Measurements from ENCODE around the gene KCNJ10.

The KCNJ10 gene

DNA sequence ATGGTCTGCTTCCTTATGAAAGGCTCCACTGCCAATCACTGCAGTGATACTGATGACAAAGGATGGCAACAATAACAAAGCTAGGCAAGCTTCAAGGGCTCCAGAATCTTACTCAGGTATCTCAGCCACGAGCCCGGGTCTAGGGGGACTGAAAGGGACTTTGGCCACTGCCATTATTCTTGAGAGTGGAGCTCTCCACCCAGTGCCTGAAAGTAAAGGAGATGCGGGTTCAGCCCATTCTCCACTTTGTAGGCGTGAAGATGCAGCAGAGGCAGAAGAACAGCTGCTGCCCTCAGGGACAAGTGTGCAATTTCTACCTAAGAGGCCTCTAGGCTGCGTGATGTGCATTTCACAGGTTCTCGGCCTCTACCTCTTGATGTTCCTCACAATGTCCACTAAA lies 84.5 kb downstream of the KCNJ10 start:
- no peak for DNase-seq

GRCh38 chr1:159983681-159984080 lies 86.3 kb downstream of the KCNJ10 start:
- DNase-seq, result no peak

DNA sequence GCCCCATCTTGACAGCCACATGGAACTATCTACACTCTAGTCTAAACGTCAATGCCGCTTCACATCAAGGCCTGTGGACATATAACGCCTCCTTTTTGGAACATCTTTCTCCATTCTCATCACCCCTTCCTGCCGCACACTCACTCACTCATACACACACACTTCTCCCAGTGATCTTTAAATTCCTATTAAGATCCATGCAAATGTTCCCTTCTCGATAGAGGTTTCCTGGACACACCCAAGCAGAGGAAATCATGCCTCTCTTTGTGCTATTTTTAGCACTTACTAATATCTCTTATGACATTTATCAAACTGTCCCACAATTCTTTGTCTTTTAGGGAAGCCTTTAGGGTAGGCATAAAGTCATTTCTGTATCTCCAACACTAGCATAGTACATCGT lies 87.7 kb downstream of the KCNJ10 start:
- no peak for DNase-seq

DNA sequence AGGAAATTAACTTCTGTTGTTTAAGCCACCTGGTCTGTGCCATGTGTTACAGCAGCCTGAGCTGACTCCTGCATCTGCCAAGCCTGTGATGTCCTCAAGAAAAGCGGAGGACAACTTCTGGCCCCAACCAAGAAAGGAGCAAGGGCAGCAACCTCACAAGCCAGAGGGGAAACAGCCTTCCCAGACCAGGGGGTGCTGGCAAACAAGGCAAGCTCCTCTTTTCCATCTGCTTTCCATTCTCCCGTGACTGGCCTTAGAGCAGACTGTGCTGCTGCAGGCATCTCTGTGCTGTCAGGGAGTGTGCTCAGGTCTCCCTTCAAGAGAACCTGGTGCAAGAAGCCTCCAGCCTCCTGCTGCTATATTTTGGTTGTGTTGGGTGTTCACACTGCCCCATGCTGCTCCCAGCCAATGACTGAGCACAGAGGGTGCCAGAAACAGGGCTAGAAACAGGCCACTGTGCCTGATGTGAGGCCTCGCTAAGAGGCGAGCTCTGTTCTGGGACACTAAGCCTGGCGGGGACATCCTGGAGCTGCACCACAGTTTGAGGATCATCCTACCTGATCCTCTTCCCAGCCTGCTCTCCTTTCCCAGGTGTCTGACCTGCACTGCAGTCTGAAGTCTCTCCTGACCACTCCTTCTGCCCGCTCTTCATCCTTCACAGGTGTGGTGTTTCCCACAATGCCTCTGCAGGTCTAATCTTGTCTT lies 88.5 kb downstream of the KCNJ10 start:
- no peak for DNase-seq

GRCh38 chr1:159980786-159981185 lies 89.2 kb downstream of the KCNJ10 start:
- no peak for DNase-seq

GRCh38 chr1:159980076-159980475 lies 89.9 kb downstream of the KCNJ10 start:
- DNase-seq, result no peak

DNA sequence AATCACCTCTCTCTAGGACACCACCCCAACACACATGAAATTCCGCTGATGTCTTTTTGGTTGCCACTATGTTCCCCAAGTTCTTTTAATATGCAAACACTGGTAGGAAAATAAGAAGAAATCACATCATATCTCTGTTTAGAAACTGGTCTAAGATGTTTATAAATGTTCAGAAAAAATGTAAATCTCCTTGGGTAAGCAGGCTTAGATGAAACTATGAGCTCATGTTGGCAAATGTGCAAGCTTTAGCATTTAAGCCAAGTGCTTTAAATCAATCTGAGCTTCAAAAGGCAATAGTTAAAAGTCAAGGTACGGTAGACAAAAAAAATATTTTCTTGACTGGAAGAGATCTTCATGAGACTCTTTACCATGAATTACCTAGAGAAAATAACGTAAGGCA lies 90.7 kb downstream of the KCNJ10 start:
- DNase-seq, result no peak

DNA sequence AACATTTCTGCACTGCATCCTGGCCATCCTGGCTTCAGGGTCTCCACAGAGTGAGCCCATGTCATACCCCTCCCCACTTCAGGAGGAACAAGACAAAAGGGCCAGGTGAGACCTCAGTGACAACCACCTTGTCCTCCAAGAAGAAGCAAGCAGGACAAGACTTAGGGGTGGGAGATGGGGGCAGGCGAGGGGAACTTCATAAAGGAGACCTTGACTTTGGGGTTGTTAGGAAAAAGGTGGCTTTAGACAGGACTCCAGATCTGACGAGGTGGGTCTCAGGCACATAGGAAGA lies 91.9 kb downstream of the KCNJ10 start:
- no peak for DNase-seq

- DNase-seq, result no peak
Observed at GRCh38 chr1:159977364-159978106, 92.4 kb downstream of the KCNJ10 start.

DNA sequence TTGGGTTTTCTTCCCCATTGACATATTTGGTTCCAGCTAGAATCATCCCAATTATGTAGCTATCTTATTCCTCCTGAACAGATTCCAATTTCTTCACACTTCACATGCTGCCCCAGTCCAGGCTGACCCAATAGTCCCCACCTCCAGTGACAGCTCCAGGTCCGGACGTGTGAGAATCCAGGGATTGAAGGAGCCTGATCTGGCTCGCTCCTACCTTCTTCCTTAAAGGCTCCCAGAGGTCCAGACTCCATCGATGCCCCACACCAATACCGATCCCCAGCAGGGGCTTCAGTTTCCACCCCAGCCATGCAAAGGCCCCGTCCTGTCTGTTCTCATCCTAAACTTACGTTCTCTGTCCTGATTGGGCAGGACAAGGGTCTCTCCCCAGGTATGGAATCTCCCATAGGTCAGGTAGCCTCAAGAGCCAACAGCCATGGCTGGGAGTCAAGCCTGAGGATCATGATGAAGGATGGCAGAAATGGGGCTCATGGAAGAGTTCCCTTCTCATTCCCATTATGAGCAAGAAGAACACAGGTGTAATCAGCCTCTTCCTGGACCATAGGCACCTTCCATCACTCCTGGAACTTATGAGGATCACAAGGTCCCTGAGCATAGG lies 95.5 kb downstream of the KCNJ10 start:
- no peak for DNase-seq

- DNase-seq, result no peak
Observed at GRCh38 chr1:159973350-159973940, 96.5 kb downstream of the KCNJ10 start.

DNA sequence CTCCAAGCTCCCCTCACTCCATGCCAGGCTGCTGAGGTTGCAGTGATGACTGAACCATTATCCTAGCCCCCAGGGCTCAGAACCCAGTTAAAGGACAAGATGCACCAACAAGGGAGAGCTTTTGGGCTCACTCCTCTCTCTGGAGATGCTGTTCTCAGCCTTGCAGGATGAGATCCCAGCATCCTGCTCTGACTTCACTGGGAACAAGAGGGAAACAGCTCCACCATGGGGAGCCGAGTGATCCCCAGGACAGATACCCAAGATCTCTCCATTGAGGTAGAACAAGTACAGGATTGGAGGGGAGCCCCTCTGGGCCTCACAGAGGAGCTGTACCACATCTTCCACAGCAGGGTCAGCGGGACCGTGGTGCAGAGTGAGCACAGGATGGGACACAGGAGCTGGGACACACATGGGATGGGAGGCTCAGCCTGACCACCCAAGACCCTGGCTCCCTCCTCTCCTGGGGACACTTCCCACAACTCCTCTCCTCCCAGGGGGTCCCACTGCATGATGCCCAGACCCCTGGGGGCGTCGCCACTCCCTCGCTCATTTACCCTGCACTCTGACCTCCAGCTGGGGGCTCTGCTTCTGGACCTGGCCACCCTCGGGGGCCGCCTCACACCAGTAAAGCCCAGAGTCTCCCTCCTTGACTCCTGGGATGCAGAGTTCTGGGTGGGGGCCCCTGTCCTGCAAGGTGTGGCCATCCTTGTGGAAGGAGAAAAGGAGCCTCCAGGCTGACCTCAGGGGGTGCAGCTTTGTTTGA lies 97.3 kb downstream of the KCNJ10 start:
- no peak for DNase-seq

DNA sequence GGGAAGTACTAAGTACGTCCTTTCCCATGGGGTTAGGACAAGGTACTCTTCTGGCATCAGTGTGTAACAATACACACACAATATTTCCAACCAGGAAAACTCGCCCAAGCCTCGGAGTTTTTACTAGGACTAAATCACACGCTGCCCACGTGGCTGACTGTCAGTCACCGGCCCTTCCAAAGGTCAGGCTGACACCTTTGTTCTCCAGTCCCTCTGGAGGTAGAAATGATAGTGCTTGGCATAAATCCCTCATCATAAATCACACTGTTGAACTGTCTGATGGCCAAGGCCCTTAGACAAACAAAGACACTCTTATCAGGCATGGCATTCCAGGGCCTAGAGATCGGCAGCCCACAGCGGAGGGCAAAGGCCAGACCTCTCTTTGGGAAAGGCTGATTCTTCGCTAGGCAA lies 99.0 kb downstream of the KCNJ10 start:
- no peak for DNase-seq

- DNase-seq, result no peak
Observed at GRCh38 chr1:159968901-159969300, 101.1 kb downstream of the KCNJ10 start.

DNA sequence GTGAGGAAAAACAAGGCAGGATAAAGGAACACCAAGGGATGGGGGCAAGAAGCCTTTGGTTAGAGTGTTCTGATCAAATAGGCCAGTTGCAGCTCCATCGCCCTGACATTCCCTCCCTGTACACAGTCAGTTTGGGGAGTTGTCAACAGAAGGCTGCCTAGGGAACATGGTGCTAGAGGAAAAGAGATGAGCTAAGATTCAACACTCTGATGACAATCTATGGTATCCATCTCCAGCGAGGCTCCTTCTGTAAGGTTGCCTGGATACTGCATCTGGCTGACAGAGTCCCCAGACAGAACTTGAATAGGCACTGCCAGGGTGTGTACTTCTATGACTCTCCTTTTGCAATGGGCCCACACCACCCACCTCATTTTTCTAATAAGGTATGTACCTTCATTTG lies 104.7 kb downstream of the KCNJ10 start:
- DNase-seq, result no peak

GRCh38 chr1:159964144-159964543 lies 105.8 kb downstream of the KCNJ10 start:
- DNase-seq, result no peak

GRCh38 chr1:159962176-159962575 lies 107.8 kb downstream of the KCNJ10 start:
- no peak for DNase-seq

GRCh38 chr1:159961636-159962035 lies 108.3 kb downstream of the KCNJ10 start:
- DNase-seq, result no peak

- DNase-seq, result no peak
Observed at GRCh38 chr1:159960721-159961381, 109.1 kb downstream of the KCNJ10 start.

- DNase-seq, result no peak
Observed at GRCh38 chr1:159959451-159959850, 110.5 kb downstream of the KCNJ10 start.

DNA sequence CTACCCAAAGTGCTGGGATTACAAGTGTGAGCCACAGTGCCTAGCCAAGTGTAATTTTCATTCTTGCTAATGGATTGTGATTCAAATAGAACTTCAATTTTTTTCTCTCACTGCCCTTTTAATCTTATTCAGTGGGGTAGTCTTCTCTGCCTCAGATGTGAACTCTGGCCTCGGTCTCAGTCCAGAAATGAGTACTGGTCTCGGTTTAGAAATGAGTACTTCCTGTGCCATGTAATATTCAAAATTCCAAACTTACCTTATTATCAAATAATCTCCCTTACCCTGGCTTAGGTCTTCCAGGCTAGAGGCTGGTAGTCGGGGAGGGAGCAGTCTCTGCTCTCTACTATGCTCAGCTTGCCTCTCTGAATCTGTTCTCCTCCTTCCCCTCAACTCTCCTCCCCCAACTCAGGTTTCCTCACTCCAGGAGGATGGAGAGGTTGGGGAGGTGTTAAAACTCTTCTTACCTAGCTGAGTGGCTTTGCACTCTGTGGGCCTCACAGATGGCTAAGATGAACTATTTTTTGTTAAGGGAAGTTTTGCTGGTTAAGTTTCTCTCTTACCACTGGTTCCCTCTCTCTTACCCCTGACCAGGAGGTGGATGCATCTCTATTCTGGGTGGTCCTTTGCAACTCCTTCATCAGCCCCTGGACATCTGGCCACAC lies 111.1 kb downstream of the KCNJ10 start:
- DNase-seq, result no peak

DNA sequence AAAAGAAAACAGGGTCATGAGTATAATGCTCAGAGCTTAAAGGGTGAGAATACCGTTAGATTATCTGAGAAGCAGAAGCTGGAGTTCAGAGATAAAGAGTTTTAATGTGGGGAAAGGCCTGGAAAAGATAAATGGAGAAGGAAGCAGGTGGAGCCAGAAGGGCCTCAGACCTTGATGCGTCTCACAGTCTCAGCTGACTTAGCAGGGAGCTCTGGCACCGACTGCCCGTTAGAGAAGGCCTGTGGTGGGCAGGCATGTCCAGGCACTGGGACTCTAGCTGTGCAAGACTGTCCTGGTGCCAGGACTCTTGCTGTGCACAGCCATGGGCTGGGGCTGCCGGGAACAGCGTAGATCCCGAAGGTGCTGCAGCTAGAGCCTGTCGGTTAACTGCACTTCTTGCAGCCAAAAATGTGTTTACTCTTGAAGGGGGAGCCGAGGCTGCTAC lies 112.1 kb downstream of the KCNJ10 start:
- no peak for DNase-seq

All from NCI-H510A treated with DMSO at 0.1 percent for 48 hours (cell line).